GM19438 (cell line): ENCODE measurements around the gene DUSP6.

Source experiments
- ATAC-seq: cut with Tn5 transposase; IDR thresholded peaks from one replicate; pipeline ENCODE4 v1.9.1; 2021; ENCODE audit warnings: low read depth; ENCODE audit not compliant: unreplicated experiment

Gene DUSP6

GRCh38 chr12:89376202-89376529 is 23.9 kb upstream of the DUSP6 start:
- no peak for ATAC-seq

DNA sequence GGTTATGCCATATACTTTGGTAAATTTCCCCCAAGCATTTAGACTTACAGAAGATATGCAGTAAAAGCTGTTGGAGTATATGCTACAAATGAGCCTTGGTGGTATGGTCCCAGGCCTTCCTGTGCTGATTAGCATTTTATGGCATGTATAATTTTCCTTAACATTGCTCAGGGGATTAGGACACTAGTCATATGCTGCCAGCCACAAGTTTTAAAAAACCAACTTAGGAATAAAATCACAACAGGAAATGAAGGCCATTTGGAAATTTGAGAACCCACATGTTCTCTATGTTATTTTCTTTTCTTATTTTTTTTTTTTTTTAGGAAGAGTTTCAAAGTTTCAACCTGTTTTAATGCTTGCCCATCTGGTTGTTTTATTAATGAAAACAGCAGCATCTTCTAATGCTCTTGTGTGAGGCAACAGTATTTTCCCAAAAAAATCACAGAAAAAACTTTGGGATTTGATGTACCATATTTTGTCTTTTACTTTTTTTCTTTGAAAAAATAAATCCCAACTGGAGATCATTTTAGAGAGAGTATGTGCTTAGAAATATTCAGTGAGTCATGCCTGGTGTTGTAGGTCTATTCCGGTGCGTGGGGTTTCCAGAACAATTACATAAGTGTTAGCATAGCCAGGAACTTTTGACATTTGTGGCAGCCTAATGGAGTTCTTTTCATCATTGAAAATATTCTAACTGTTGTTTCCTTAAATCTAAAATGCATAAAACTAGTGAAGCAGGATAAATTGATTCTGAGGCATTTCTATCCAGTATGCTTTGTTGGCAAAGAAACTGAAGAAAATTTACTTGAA is 21.7 kb upstream of the DUSP6 start:
- no peak for ATAC-seq

DNA sequence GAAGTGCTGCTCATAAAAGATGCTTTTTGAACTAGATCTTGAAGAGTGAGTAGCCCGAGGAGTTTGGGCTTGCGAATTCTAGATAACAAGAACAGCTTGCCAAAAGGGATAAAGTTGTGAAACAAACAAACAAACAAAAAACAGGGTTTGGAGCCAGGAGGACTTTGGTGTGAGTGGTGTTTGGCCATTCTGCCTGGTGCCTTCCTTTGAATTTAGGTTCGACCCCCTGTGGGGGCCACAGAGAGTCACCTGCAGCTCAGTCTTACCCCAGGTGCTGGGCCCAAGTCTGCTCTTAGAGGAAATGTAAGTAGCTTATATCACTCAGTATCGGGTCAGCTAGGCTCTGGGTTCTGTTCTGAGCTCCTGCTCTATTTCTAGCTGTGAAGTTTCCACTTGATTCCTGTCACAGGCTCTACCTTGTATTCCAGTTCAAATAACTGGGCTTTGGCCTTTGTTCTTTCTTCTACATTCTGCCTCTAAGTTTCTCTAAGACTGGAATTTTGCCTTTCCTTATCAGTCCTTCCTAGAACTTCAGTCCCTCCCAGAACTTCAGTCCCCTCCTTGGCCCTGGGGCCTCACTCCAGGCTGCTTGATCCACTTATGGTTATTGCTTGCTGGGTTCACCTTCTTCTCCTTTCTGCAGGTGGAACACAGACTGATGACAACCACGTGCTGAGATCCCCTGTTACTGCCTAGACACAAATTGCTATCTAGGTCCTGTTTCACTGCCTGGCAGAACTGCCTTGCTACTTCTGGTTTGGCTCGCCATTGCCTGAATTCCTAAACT is 20.5 kb upstream of the DUSP6 start:
- ATAC-seq: no peak

- no peak for ATAC-seq
These were observed 18.5 kb upstream of the DUSP6 start for GRCh38 chr12:89370850-89371249.

DNA sequence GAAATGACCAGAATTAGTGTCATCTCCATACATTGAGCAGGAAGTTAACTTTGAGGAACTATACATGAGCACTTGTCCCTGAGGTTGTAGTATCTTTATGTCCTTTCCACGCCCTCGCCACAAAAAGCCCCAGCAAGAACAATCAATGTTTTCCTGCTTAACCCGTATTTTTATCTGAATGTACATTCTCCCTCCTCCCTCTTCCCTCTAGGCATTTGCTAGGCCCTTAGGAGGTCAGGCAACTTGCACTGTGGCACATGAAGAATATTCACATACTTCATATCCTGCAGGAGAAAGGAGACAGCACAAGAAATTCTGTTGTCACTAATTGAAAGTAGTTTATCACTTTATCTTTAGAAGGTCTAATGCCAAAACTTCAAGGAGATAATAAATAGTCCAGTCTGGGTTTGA is 18.1 kb upstream of the DUSP6 start:
- no peak for ATAC-seq

DNA sequence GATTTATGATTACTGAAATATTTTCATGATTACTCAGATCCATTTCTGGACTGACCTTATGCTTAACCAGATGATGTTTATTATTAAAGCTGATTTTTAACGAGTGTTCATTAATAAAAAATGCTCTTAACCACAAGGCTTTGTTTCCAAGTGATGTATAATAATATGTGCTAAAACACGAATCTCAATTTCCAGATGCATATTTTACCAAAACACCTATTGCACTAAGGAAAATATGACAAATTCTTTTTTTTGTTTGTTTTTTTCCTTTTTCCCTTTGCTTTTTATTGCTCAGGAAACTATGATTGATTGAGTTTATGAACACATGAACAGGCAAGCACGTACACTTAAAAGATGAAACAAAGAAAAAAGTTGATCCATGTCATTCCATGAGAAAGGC is 16.9 kb upstream of the DUSP6 start:
- no peak for ATAC-seq

- ATAC-seq: no peak
These were observed 16.1 kb upstream of the DUSP6 start for GRCh38 chr12:89368391-89368790.

GRCh38 chr12:89366676-89367364 is 14.5 kb upstream of the DUSP6 start:
- ATAC-seq: no peak

- no peak for ATAC-seq
These were observed 12.3 kb upstream of the DUSP6 start for GRCh38 chr12:89364631-89365030.

DNA sequence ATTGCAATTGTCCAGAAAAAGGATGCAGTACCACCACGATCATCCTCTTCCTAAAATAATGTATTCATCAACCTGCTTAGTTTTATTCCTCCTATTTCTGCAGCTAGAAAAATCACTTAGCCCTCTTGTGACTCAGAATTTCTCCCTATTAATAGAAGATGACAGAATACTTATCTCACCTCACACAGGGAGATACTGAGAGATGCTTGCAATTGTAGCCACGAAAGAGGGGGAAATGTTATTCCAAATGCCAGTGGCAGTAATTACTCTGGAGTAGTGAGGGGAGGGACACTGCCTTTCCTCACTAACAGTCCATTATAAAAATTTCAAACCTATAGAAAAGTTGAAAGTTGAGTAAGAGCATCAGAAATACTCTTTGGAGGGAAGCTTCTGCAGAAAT is 11.8 kb upstream of the DUSP6 start:
- no peak for ATAC-seq

DNA sequence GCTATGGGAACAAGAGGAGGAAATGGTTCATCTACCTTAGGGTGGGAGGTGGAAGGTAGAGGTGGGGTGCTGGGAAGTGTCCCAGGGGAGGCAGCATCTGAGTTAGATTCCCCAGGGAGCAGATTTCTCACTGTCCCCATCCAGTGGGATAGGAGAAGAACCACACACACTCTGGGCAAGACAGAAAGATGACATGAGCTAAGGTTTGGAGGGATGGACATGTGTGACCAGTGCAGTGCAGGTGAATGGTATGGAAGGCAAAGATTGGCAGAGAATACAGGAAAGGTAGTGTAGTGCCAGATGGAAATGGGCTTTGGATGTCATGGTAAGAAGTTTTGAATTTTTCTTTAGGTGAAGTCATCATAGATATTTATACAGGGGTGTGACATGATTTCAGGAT is 11.3 kb upstream of the DUSP6 start:
- no peak for ATAC-seq

DNA sequence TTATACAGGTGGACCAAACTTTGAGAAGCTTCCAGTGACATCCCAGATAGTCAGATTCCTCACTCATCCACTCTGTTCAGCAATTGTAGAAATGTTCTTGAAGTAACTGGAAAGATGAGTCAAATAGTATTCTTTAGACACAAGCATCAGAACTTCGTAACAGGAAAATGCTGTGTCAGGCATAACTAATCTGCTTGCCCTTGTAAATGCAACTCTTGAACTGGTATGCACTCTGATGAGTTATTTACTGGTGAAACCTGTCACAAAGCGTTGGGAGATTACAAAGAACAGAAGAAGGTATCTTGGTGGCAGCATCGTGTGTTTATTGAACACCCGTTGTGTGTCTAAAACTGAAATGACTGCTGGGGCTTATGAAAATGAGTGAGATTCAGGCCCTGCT is 10.8 kb upstream of the DUSP6 start:
- no peak for ATAC-seq

- no peak for ATAC-seq
These were observed 7.3 kb upstream of the DUSP6 start for GRCh38 chr12:89359615-89360014.

DNA sequence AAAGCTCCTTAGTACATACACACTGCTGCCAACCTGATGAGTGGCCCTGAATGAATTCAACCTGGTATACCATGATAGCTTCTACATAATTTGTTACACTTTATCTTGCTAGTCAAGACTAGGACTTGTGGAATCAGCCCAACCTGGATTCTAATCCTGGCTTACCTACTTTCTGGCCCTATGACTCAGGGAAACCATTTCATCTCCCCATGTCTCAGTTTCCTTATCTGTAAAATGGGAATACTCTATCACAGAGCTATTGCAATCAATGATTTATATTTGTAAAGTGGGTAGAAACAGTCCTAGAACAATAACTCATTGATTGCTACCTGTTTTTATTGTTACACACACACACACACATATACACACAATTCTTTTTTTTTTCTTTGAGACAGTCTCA is 6.5 kb upstream of the DUSP6 start:
- no peak for ATAC-seq

GRCh38 chr12:89357297-89357730 is 5.0 kb upstream of the DUSP6 start:
- no peak for ATAC-seq

DNA sequence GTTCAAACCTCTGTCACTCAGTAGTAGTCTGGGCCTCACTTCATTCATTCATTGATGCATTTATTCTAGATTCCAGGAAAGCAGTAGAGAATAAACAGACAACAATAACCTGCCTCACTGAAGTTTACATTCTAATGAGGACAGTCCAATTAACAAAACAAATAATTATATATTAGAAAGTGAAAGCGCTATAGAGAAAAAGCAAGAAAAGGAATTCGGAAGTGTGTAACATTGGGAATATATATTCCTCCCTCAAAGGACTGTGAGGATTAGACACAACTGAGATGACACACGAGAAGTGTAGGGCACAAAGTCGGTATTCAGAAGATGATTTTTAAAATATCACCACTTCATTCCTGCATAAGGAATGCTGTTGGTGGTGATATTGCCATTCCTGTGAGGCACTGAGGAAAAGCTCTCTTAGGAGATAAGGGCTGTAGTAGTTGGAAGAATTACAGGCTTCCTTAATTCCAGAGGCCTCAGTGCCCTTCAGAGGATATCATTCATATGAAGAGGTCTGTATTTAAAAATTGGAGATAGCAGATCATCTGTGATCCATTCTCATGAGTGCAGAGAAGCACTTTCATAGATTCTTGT is 3.9 kb upstream of the DUSP6 start:
- no peak for ATAC-seq

DNA sequence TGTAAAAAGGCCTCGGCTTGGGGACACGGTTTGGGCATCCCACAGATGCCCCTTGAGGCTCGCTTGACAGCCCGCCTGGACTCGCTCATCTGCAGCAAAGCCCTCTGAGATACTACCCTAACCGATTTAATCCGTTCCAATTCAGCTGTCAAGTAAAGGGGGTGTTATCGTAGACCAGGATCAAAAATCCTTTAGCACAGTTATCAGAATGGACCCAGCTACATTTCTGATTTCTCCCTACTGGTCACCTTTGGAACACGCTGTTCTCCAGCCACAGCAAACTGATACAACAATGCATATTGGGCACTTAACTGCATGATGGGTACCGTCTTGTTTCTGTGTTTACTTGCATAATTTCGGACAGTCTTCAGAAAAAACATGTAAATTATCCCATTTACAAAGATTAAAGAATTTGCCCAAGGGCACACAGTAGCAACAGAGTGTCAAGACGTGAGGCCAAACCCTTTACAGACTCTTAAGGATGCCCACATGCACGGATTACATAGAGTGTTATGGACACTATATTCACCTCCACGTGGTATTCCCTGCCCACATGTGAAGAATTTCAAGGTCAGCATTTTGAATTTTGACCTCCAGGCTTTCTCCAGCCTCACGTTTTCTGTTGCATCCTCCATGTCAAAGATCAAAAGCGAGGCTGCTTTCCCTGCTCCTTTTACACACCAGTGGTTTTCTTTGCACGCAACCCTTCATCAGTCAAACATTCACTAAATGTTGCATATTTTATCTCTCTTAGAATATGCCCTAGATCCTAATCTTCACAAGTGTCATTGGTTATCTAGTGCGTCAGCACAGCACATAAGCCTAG is 3.2 kb upstream of the DUSP6 start:
- no peak for ATAC-seq

- no peak for ATAC-seq
These were observed 2.3 kb upstream of the DUSP6 start for GRCh38 chr12:89354612-89355067.

- ATAC-seq: peak; percentile 32
These were observed 1.7 kb upstream of the DUSP6 start for GRCh38 chr12:89353823-89354611.
